MM.1S (cell line): ENCODE data around the gene BCL7B.
"Not testable (repeated sequence)": the region's sequence is repeated elsewhere in the genome, so short reads cannot be mapped to it uniquely, and the experiment has no call there.

Source experiments
- DNase-seq: peaks from one replicate; pipeline ENCODE4 v3.0.0-alpha.2; 2015
- H2AFZ ChIP-seq: fragments of 300-600 bp; sonication (generic); 2 replicates; pipeline ENCODE4 v1.6.0; 2016; ENCODE audit warnings: antibody characterized with exemption, low read length
- H3F3A ChIP-seq: fragments of 300-600 bp; sonication (generic); 2 replicates; pipeline ENCODE4 v1.6.1; 2016; ENCODE audit warnings: mild to moderate bottlenecking, antibody characterized with exemption, low read length, moderate library complexity, mixed read lengths; ENCODE audit not compliant: insufficient read depth
- H3K27ac ChIP-seq: fragments of 300-600 bp; sonication (generic); 2 replicates; pipeline ENCODE4 v1.5.1; 2016; ENCODE audit warnings: mild to moderate bottlenecking, low read length
- H3K27me3 ChIP-seq: fragments of 300-600 bp; sonication (generic); replicated peaks from 2 replicates; pipeline ENCODE4 v1.6.0; 2016; ENCODE audit warnings: low read length; ENCODE audit not compliant: insufficient read depth
- H3K36me3 ChIP-seq: fragments of 300-600 bp; sonication (generic); replicated peaks from 2 replicates; pipeline ENCODE4 v1.6.1; 2016; ENCODE audit warnings: mild to moderate bottlenecking, low read length, mixed read lengths; ENCODE audit not compliant: insufficient read depth
- H3K4me1 ChIP-seq: fragments of 300-600 bp; sonication (generic); 2 replicates; pipeline ENCODE4 v1.6.1; 2016; ENCODE audit warnings: low read length, mixed read lengths
- H3K4me2 ChIP-seq: fragments of 300-600 bp; sonication (generic); 2 replicates; pipeline ENCODE4 v1.6.0; 2016; ENCODE audit warnings: low read depth, low read length
- H3K4me3 ChIP-seq: fragments of 300-600 bp; sonication (generic); 2 replicates; pipeline ENCODE4 v1.5.1; 2016; ENCODE audit warnings: low read length, mixed read lengths
- H3K79me2 ChIP-seq: fragments of 300-600 bp; sonication (generic); 2 replicates; pipeline ENCODE4 v1.6.1; 2016; ENCODE audit warnings: mixed run types, low read length, mixed read lengths
- H3K9ac ChIP-seq: fragments of 300-600 bp; sonication (generic); 2 replicates; pipeline ENCODE4 v1.6.1; 2016; ENCODE audit warnings: low read length, mixed read lengths
- H3K9me2 ChIP-seq: fragments of 300-600 bp; sonication (generic); replicated peaks from 2 replicates; pipeline ENCODE4 v1.6.1; 2016; ENCODE audit warnings: mild to moderate bottlenecking, low read length, mixed read lengths; ENCODE audit not compliant: insufficient read depth
- H3K9me3 ChIP-seq: fragments of 300-600 bp; sonication (generic); replicated peaks from 2 replicates; pipeline ENCODE4 v1.6.1; 2016; ENCODE audit warnings: mild to moderate bottlenecking, low read length, mixed read lengths; ENCODE audit not compliant: insufficient read depth
- H4K20me1 ChIP-seq: fragments of 300-600 bp; sonication (generic); 2 replicates; pipeline ENCODE4 v1.6.1; 2016; ENCODE audit warnings: mild to moderate bottlenecking, low read length, moderate library complexity, mixed read lengths; ENCODE audit not compliant: insufficient read depth
- EZH2 ChIP-seq: fragments of 300-600 bp; sonication (generic); optimal IDR thresholded peaks from 2 replicates; pipeline ENCODE3; 2017; ENCODE audit warnings: low read depth, mild to moderate bottlenecking, antibody characterized with exemption, low read length, mixed read lengths
- EZH2phosphoT487 ChIP-seq: fragments of 300-600 bp; sonication (generic); IDR thresholded peaks from 2 replicates; pipeline ENCODE4 v1.6.1; 2018; ENCODE audit warnings: antibody characterized with exemption, low read length
- TF ChIP-seq, protein P1 (sequence below): fragments of 300-600 bp; sonication (generic); IDR thresholded peaks from 2 replicates; pipeline ENCODE4 v1.5.1; 2016; ENCODE audit warnings: antibody characterized with exemption, low read length, mixed read lengths

The BCL7B gene

DNA sequence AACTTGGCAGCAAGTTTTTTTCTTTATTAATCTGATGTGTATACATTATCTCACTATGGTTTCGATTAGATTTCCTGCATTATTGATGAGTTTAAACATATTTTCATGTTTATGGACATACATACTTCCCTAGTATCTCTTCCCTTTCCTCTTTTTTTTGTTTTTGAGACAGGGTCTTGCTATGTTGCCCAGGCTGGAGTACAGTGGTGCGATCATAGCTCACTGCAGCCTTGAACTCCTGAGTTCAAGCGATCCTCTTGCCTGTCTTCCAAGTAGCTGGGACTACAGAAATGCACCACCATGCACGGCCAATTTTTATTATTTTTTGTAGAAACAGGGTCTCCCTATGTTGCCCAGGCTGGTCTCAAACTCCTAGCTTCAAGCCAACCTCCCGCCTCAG lies 54.3 kb downstream of the BCL7B start:
- H3K36me3 ChIP-seq = peaks cover 31% of the 10 kb centered on the region
- H3F3A ChIP-seq = no peaks in the 10 kb centered on the region
- H3K4me2 ChIP-seq = no peak overlapping the region
- no peaks in the 10 kb centered on the region for H3K27me3 ChIP-seq
- no peak overlapping the region for H3K4me3 ChIP-seq
- peaks cover 7% of the 10 kb centered on the region; the same call in 1 of the 2 replicates for H4K20me1 ChIP-seq
- TF ChIP-seq, protein P1, sequence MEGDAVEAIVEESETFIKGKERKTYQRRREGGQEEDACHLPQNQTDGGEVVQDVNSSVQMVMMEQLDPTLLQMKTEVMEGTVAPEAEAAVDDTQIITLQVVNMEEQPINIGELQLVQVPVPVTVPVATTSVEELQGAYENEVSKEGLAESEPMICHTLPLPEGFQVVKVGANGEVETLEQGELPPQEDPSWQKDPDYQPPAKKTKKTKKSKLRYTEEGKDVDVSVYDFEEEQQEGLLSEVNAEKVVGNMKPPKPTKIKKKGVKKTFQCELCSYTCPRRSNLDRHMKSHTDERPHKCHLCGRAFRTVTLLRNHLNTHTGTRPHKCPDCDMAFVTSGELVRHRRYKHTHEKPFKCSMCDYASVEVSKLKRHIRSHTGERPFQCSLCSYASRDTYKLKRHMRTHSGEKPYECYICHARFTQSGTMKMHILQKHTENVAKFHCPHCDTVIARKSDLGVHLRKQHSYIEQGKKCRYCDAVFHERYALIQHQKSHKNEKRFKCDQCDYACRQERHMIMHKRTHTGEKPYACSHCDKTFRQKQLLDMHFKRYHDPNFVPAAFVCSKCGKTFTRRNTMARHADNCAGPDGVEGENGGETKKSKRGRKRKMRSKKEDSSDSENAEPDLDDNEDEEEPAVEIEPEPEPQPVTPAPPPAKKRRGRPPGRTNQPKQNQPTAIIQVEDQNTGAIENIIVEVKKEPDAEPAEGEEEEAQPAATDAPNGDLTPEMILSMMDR = no peak
- no peak for TF ChIP-seq EZH2
- TF ChIP-seq EZH2phosphoT487 = no peak
- no peaks in the 10 kb centered on the region for H3K4me1 ChIP-seq
- H3K9me2 ChIP-seq = no peaks in the 10 kb centered on the region
- H3K9ac ChIP-seq = no peak overlapping the region
- H3K9me3 ChIP-seq = no peaks in the 10 kb centered on the region
- no peak for DNase-seq
- H3K27ac ChIP-seq = no peak overlapping the region
- peaks cover 89% of the 10 kb centered on the region for H3K79me2 ChIP-seq
- H2AFZ ChIP-seq = no peak overlapping the region

DNA sequence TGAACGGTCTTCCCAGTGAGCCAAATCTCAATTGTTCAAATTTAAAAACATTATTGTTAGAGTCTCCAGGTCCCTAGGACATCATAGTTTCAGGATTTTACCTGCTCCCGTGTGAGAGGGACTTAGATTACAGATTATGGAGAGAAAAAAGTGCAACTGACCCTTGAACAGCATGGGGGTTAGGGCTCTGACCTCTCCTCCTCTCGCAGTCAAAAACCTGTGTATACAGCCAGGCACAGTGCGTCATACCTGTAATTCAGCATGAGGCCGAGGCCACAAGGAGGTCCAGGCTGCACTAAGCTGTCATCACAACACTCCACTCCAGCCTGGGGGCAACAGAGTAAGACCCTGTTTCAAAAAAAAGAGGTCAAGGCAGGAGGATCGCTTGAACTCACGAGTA lies 60.9 kb downstream of the BCL7B start:
- no peak overlapping the region for H3K9ac ChIP-seq
- DNase-seq = no peak
- peaks cover 20% of the 10 kb centered on the region for H3K36me3 ChIP-seq
- no peak overlapping the region for H2AFZ ChIP-seq
- TF ChIP-seq, protein P1 = no peak
- TF ChIP-seq EZH2 (no peak), EZH2phosphoT487 (no peak)
- no peak overlapping the region for H3K27ac ChIP-seq
- peaks cover 87% of the 10 kb centered on the region for H3K79me2 ChIP-seq
- peaks cover 10% of the 10 kb centered on the region; the same call in 1 of the 2 replicates for H4K20me1 ChIP-seq
- no peak overlapping the region for H3K4me3 ChIP-seq
- H3K9me2 ChIP-seq = no peaks in the 10 kb centered on the region
- no peak overlapping the region for H3K4me2 ChIP-seq
- H3K4me1 ChIP-seq = no peaks in the 10 kb centered on the region
- H3F3A ChIP-seq = no peaks in the 10 kb centered on the region; the same call in 1 of the 2 replicates
- no peaks in the 10 kb centered on the region for H3K9me3 ChIP-seq
- H3K27me3 ChIP-seq = no peaks in the 10 kb centered on the region

DNA sequence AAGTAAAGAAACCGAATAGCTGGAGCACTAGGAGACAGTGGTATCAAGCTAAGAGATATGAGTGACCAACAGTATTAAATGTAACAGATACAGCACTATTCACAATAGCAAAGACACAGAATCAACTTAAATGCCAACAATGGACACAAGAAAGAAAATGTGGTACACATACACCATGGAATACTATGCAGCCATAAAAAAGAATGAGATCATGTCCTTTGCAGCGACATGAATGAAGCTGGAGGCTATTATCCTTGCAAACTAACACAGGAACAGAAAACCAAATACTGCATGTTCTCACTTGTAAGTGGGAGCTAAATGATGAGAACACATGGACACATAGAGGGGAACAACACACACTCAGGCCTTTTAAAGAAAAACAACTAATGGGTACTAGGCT lies 62.0 kb downstream of the BCL7B start:
- Histone ChIP-seq H3K36me3 (peaks cover 15% of the 10 kb centered on the region), H4K20me1 (peaks cover 10% of the 10 kb centered on the region; the same call in 1 of the 2 replicates), H3K79me2 (peaks cover 88% of the 10 kb centered on the region)
- not testable (repeated sequence) for H3K4me1 ChIP-seq, H3K27ac ChIP-seq, H3F3A ChIP-seq, H3K9me2 ChIP-seq, H3K9ac ChIP-seq, H3K27me3 ChIP-seq, DNase-seq, H2AFZ ChIP-seq, H3K4me2 ChIP-seq, H3K9me3 ChIP-seq, H3K4me3 ChIP-seq

DNA sequence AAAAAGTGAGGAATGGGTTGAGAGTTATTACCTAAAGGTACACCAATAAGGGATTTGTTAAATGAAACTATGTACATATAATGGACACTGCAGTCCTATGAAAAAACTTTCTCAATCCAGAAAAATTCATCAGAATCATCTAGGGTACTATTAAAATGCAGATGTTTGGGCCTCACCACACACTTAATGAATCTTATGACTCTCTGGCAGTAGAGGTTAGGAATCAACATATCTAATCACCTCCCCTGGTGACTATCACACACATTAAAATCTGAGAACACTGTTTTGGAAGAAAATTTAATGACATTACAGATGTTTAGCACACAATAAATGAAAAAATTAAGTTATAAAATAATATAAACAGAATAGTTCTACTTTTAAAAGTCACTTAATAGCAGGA lies 67.5 kb downstream of the BCL7B start:
- H3K4me3 ChIP-seq = no peak overlapping the region
- no peak for TF ChIP-seq EZH2phosphoT487
- TF ChIP-seq, protein P1 = no peak
- peaks cover 5% of the 10 kb centered on the region; the same call in 1 of the 2 replicates for H4K20me1 ChIP-seq
- H3K36me3 ChIP-seq = peaks cover 15% of the 10 kb centered on the region
- no peaks in the 10 kb centered on the region; the same call in 1 of the 2 replicates for H3F3A ChIP-seq
- H3K27ac ChIP-seq = no peak overlapping the region
- H3K9me2 ChIP-seq = no peaks in the 10 kb centered on the region
- no peaks in the 10 kb centered on the region for H3K27me3 ChIP-seq
- H3K4me1 ChIP-seq = no peaks in the 10 kb centered on the region
- H2AFZ ChIP-seq = no peak overlapping the region
- H3K9ac ChIP-seq = no peak overlapping the region
- no peak overlapping the region for H3K4me2 ChIP-seq
- no peak for DNase-seq
- no peaks in the 10 kb centered on the region for H3K9me3 ChIP-seq
- H3K79me2 ChIP-seq = peaks cover 88% of the 10 kb centered on the region
